HepG2 (cell line): ENCODE data around the gene RNF17. TPM values are rescaled to one million over a fixed set of nuclear protein-coding genes. Genes with fewer than 3 reads are reported as not detected.

Source experiments
- ARID2 ChIP-seq: sonication (generic); formaldehyde crosslinking; IDR thresholded peaks from 2 replicates; pipeline ENCODE4 v1.8.1; 2022; ENCODE audit warnings: mild to moderate bottlenecking, missing genetic modification reagents, borderline replicate concordance
- CSRNP1 ChIP-seq: sonication (generic); formaldehyde crosslinking; IDR thresholded peaks from 2 replicates; pipeline ENCODE4 v1.8.1; 2023; ENCODE audit warnings: mild to moderate bottlenecking, missing genetic modification reagents
- HES4 ChIP-seq: sonication (generic); formaldehyde crosslinking; IDR thresholded peaks from 2 replicates; pipeline ENCODE4 v1.9.0; 2021; ENCODE audit warnings: mild to moderate bottlenecking, missing genetic modification reagents, borderline replicate concordance
- HOXA5 ChIP-seq: sonication (generic); formaldehyde crosslinking; IDR thresholded peaks from 2 replicates; pipeline ENCODE4 v1.4.0; 2020; ENCODE audit warnings: missing genetic modification reagents
- RERE ChIP-seq: IDR thresholded peaks from 2 replicates; pipeline ENCODE4 v1.6.1; 2016; ENCODE audit warnings: low read depth, missing genetic modification reagents, missing compliant biosample characterization
- SIN3B ChIP-seq: fragments of 150-350 bp; IDR thresholded peaks from 2 replicates; pipeline ENCODE4 v1.6.1; 2014; ENCODE audit warnings: low read length
- SNAI1 ChIP-seq: sonication (generic); formaldehyde crosslinking; IDR thresholded peaks from 2 replicates; pipeline ENCODE4 v1.5.0; 2020; ENCODE audit warnings: mild to moderate bottlenecking, missing genetic modification reagents, borderline replicate concordance
- ZNF3 ChIP-seq: IDR thresholded peaks from 2 replicates; pipeline ENCODE4 v1.7.0; 2017; ENCODE audit warnings: inconsistent platforms
- ZNF354B ChIP-seq: sonication (generic); formaldehyde crosslinking; IDR thresholded peaks from 2 replicates; pipeline ENCODE4 v1.8.0; 2022; ENCODE audit warnings: mild to moderate bottlenecking, missing genetic modification reagents
- ZNF784 ChIP-seq: sonication (generic); formaldehyde crosslinking; IDR thresholded peaks from 2 replicates; pipeline ENCODE4 v1.5.1; 2020; ENCODE audit warnings: missing genetic modification reagents, mild to moderate bottlenecking, borderline replicate concordance
- polyA plus RNA-seq, 8 experiments: library from polyadenylated mRNA; depleted of rRNA in 3 of 8; stranded (reverse) in 7 of 8; unstranded in 1 of 8; fragments of >200 nt; fragmentation: Illumina TruSeq in 4 of 8; extraction: Trizol in 4 of 8; gene quantifications; 2 replicates each; pipeline versions ENCODE4 v1.2.1 to v1.2.3, GENCODE V29; 2011 to 2016; ENCODE audit warnings: low read depth in 4 of 8, missing spikeins in 1 of 8, mixed read lengths in 1 of 8; ENCODE audit not compliant: insufficient read depth in 1 of 8
- total RNA-seq, 5 experiments: library from RNA; depleted of rRNA; stranded (reverse); fragments of >200 nt; fragmentation: Illumina TruSeq; extraction: Trizol; gene quantifications; 2 replicates each; pipeline ENCODE4 v1.2.3, GENCODE V29; 2016; ENCODE audit warnings: low read depth in 1 of 5

Gene RNF17
- total and polyA plus RNA-seq, 2 of the 13 experiments (the other 11 are each of a cell fraction or from before 2014, with no cell fraction given), result not detected

GRCh38 chr13:24822640-24823039 is 58.7 kb downstream of the RNF17 start (continued):
- TF ChIP-seq RERE (CRISPR knock-in tag) (no peak), ZNF784 (CRISPR knock-in tag) (no peak), CSRNP1 (CRISPR knock-in tag) (no peak), ZNF3 (no peak), SNAI1 (CRISPR knock-in tag) (no peak), HES4 (CRISPR knock-in tag) (no peak), ZNF354B (CRISPR knock-in tag) (no peak), SIN3B (no peak), ARID2 (CRISPR knock-in tag) (no peak), HOXA5 (CRISPR knock-in tag) (no peak)
